Urothelium cell line (cell line): ENCODE data around the gene NMNAT2.
"Not testable (repeated sequence)": the region's sequence is repeated elsewhere in the genome, so short reads cannot be mapped to it uniquely, and the experiment has no call there.

ENCODE experiments used
- DNase-seq: peaks from one replicate; pipeline ENCODE4 v3.0.0; 2011; ENCODE audit warnings: low spot score, mixed read lengths
- FAIRE-seq: peaks from 2 replicates; lab custom pipeline; 2011; peaks lifted over from hg19 to GRCh38; lab: Jason Lieb, UNC

Gene NMNAT2

DNA sequence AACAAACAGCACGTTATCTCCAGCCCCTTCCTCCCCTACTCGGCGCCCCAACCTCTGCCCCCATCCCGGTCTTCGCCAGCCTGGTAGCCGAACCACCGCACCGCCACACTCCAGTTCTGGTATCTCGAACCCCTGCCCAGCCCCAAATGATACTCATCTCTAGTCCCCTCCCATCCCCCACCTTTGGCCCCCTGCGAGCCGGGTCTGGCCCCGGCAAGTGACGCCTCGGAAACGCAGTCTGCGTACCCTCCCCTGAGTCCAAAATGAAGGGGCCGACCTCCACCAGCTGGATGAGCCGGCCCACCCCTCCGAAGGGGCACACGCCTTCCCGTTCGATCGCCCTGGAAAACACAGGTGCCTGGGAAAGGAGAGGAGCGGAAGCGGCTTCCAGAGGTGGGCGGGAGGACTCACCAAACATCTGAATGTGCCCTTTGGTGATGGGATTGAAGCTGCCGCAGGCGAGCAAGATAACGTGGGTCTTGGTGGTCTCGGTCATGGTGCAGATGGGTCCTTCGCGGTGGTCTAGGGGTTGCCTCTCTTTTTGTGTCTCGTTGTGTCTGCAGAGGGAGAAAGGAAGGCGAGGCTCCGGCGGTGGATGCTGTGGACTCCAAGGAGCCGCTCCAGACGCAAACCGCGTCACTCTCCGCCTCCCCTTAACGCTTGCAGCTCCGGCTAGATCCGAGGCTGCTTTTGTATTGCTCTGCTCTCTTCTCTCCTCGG is at the start of gene NMNAT2:
TSS of gene NMNAT2 (minus strand) at position 609 of the 720 bp plus-strand sequence. CDS start at position 496, 113 bp downstream.
- DNase-seq = peak; percentile 67

DNA sequence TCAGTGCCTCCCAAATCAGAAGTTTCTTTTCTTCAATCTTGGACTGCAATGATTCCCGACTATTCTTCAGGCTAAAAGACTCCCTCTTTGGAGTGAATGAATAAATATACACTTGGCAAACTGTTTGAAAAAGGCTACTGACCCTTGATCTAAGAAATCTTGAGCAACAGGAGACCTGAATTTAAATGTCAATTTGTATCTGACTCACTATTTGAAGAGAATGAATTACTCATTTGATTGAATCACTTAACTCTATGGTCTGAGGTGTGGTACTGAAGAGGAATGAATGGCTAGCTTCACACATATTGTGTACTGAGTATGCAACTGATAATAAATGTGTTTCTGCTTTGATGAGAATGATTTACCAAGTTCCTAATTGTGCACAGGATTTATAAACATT is 49.5 kb upstream of the NMNAT2 start:
- no peak for DNase-seq
- no peak for FAIRE-seq

More for the DNA sequence above, at the start of gene NMNAT2:
- FAIRE-seq = no peak

DNA sequence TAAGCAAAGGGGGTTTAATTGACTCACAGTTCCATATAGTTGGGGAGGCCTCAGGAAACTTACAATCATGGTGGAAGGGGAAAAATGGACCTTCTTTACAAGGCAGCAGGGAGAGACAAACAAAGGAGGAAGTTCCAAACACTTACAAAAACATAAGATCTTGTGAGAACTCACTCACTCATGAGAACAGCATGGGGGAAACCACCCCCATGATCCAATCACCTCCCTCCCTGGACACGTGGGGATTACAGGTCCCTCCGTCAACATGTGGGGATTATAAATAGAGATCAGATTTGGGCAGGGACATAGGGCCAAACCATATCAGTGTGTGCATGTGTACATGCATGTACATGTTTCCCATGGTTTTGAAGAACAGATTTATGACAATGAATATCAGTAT is 48.6 kb upstream of the NMNAT2 start:
- DNase-seq (no peak), FAIRE-seq (no peak)

DNA sequence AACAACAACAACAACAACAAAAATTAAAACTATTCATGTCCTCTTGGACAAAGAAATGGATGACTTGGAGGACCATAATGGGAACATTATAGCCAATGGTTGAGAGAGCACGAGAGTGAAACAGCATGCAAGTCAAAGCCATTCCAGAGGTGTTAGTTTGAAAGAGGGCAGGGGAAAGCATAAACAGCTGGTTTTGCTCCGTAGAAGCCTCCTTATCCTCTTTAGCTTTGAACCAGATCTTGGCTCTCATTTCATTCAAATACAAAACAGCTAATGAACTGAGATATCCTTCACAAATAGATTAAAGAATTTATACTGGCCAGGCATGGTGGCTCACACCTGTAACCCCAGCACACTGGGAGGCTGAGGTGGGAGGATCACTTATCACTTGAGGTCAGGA is 45.4 kb upstream of the NMNAT2 start:
- FAIRE-seq = no peak
- DNase-seq = no peak

GRCh38 chr1:183461350-183461749 is 43.2 kb upstream of the NMNAT2 start:
- FAIRE-seq (no peak), DNase-seq (peak; percentile 9)

GRCh38 chr1:183460596-183460995 is 42.4 kb upstream of the NMNAT2 start:
- FAIRE-seq (no peak), DNase-seq (no peak)

DNA sequence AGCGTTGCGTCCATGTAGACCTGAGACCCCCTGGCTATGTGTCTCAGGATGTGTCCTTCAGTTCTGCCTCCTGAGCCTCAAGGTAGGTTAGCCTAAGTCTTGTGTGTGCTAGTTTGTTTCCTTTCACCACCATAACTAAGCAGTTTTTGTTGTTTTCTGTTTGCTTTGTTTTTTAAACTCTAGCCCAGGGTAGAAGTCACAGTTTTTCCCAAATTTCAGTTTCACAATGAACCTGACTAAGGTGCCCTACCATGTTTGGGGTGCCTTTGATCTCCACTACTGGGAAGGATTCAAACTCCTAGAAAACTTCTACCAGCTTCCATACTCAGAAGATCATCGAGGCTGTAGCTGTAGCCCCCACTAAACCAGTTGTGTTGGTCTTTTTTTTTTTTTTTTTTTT is 39.3 kb upstream of the NMNAT2 start:
- no peak for FAIRE-seq
- DNase-seq = no peak

GRCh38 chr1:183456826-183457225 is 38.6 kb upstream of the NMNAT2 start:
- no peak for FAIRE-seq
- DNase-seq = no peak

GRCh38 chr1:183454377-183454776 is 36.2 kb upstream of the NMNAT2 start:
- FAIRE-seq = no peak
- no peak for DNase-seq

DNA sequence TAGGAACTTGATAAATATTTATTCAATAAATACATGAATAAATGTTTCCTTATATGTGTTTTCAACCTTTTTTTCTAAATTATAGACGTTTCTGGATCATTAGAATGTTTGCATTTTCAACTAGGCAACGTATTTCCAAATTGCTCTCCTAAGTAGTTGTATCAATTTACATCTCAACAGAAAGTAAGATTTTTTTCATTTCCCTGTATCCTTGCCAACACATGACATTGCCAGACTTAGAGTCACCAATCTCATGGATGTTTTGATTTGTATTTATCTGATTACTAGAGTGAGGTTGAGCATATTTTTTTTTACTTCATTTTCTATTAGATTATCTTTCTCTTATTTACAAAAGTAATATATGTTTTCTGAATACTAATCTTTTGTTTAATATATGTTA is 31.9 kb upstream of the NMNAT2 start:
- DNase-seq (no peak), FAIRE-seq (no peak)

DNA sequence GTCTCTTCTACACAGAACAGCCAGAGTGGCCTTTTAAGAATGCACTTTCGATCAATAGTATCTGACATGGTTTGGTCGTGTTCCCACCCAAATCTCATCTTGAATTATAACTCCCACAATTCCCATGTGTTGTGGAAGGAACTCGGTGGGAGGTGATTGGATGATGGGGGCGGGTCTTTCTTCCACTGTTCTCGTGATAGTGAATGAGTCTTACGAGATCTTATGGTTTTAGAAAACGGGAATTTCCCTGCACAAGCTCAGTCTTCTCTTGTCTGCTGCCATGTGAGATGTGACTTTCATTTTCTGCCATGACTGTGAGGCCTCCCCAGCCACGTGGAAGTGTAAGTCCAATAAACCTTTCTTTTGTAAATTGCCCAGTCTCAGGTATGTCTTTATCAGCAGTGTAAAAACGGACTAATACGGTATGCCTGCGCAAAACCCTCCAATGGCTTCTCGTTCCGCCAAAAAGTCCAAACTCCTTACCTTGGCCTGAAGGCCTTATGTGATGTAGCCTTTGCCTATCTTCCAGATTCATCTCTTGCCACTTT is 31.1 kb upstream of the NMNAT2 start:
- DNase-seq (no peak), FAIRE-seq (no peak)

DNA sequence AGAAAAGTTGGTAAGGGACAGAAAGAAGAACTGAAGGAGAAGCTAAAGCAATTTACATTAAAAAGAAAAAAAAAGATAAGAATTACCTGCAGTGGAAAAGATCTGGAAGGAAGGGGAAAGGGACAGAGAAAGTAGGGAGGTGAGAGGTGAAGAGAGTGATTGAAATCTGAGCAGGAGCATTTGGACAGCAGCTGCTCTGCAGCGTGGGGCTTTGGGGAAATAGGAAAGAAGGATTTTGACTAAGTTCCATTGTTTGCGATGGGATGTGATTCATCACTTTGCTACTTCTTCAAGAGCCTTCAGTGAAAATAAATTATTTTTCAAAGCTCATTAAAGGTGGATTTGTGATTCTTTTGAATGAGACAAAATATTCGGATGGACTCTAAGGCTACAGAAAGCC is 26.1 kb upstream of the NMNAT2 start:
- no peak for FAIRE-seq
- DNase-seq = peak; percentile 38

- no peak for DNase-seq
- no peak for FAIRE-seq
Measured at GRCh38 chr1:183443466-183443865, 25.3 kb upstream of the NMNAT2 start.

GRCh38 chr1:183443011-183443410 is 24.8 kb upstream of the NMNAT2 start:
- FAIRE-seq = no peak

GRCh38 chr1:183438060-183438459 is 19.9 kb upstream of the NMNAT2 start:
- FAIRE-seq (no peak), DNase-seq (no peak)

More at GRCh38 chr1:183443011-183443410, 24.8 kb upstream of the NMNAT2 start:
- no peak for DNase-seq

GRCh38 chr1:183435497-183435896 is 17.3 kb upstream of the NMNAT2 start:
- FAIRE-seq (no peak), DNase-seq (no peak)

DNA sequence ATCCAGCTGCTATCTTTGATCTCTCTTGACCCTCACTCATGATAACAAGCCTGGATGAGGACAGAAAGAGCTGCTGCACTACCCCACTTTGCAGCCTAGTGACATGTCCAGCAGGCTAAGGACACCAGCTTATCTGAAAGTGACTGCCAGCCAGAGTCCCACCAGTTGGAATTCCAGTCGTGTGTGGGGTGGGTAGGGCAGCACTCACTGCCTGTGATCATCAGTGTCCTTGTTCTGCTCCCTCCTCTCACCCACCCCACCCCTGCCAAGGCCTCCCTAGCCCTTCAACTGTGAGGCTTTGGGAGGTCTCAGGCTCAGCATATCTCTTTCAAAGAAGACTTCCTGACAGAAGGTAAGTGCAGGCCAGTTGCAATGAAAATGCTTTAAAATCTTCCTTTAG is 15.5 kb upstream of the NMNAT2 start:
- DNase-seq (no peak), FAIRE-seq (no peak)

- FAIRE-seq = no peak
- DNase-seq = no peak
Measured at GRCh38 chr1:183432548-183432875, 14.3 kb upstream of the NMNAT2 start.

DNA sequence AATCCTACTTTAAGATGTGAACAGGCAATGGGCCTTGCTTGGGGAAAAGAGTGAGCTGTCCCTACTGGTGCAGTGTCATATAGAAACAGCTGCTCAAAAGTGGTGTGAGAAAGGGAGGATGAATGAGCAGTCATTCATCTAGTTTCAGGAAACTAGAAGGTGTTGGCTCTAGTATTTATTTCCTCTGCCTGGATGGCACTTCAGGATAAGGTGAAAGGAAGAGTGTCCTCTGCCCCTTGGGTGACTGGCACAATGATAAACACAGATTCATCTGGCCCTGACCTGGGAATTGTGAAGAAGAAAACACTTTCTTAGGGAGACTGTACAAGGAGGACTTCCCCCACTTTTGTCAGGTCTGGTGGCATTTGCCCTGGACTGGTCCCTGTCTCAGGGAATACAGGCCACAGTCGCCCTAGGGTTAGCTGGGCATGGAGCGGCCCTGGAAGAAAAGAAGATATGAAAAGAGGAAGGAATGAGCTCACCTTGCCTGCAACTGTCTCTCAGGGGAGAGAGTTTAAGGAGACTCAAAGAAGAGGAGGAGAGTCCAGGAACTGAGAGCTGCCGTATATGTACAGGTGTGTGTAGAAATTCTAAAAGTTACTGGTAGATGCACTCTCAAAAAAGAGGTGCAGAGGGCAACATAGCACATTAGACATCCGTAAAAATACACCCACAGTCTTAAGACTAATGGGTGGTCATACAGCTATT is 13.8 kb upstream of the NMNAT2 start:
- no peak for FAIRE-seq

GRCh38 chr1:183427591-183427990 is 9.4 kb upstream of the NMNAT2 start:
- not testable (repeated sequence) for FAIRE-seq, DNase-seq

More for the DNA sequence above, 13.8 kb upstream of the NMNAT2 start:
- DNase-seq = no peak

DNA sequence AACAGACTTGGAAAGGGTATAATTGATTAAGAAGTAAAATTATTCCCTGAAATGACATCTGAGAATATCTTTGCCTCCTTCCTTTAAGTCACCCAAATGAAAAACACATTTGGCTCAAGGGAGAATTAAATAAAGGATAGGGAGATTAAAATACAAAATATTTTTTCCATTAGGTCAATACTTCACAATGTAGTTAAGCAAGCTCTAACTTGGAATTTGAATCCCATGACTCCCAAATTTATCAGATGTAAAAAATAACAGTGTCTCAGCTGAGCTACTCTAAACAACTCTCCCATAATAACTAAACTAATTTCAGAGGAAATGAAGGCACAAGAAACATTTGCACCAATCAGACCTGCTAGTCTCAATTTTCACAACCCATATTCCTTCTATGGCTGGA is 6.5 kb upstream of the NMNAT2 start:
- DNase-seq (no peak), FAIRE-seq (no peak)

DNA sequence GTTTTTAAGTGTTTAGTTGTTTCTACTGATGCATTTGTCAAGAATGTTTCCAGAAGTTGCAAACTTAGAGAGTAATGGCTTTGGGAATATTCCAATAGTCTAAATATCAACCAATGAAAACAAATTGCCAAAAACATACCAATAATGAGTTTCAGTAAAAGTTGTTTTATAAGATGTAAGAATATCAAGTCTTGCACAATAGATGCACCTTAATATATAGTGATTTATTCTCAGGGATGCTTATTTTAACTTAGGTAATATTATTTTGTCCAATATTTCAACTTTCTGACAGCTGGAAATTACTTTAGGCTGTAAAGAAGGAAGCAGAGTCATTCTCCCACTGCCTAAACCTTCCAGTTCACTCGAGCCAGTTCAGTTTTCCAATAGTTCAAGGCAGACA is 5.4 kb upstream of the NMNAT2 start:
- no peak for FAIRE-seq
- no peak for DNase-seq
